BJ (cell line): ENCODE data around the gene HEXIM1. TPM values are rescaled to one million over a fixed set of nuclear protein-coding genes. Genes with fewer than 3 reads are reported as not detected.

Experiments
- CTCF ChIA-PET: fragments of 350-600 bp; formaldehyde crosslinking; extraction: SDS; loops from one replicate; lab custom pipeline; 2021; ENCODE audit warnings: antibody characterized with exemption, inconsistent platforms; lab: Yijun Ruan, JAX
- POLR2A ChIA-PET: fragments of 300-600 bp; sonication (Branson Sonifier 250); formaldehyde crosslinking; extraction: SDS; loops from one replicate; lab custom pipeline; 2021; ENCODE audit warnings: antibody characterized with exemption; lab: Charles Lee
- DNase-seq: peaks from one replicate; pipeline ENCODE4 v3.0.0-alpha.2; 2011; ENCODE audit warnings: low read depth
- H3K27me3 ChIP-seq: 2 replicates; pipeline ENCODE4 v1.6.0; 2011; ENCODE audit warnings: low read length; ENCODE audit not compliant: control insufficient read depth, insufficient read depth
- H3K36me3 ChIP-seq: 2 replicates; pipeline ENCODE4 v1.5.1; 2011; ENCODE audit warnings: low read length; ENCODE audit not compliant: control insufficient read depth, insufficient read depth
- H3K4me3 ChIP-seq: 2 replicates; pipeline ENCODE4 v1.5.1; 2011; ENCODE audit warnings: low read depth, mild to moderate bottlenecking, control low read depth, low read length
- CTCF ChIP-seq: IDR thresholded peaks from 2 replicates; pipeline ENCODE4 v1.5.1; 2011; ENCODE audit warnings: low read depth, mild to moderate bottlenecking, control low read depth, inconsistent platforms, low read length, moderate library complexity; ENCODE audit not compliant: insufficient read depth
- polyA plus RNA-seq: library from polyadenylated mRNA; depleted of rRNA; stranded (reverse); fragments of >200 nt; gene quantifications from 2 replicates; pipeline ENCODE4 v1.2.3, GENCODE V29; 2011

HEXIM1 gene
- polyA plus RNA-seq, 1 experiment: 16.0 TPM

GRCh38 chr17:45117334-45117733 lies 30.9 kb upstream of the HEXIM1 start:
- H3K36me3 ChIP-seq: peaks cover 28% of the 10 kb centered on the region
- ChIA-PET CTCF (interaction anchor here (0.7 to 4.0 kb wide), 7 partner anchors 9 to 199 kb away, joined by 3 to 19 read pairs (median 7); partner anchors contain the start of genes ACBD4 and PLCD3), POLR2A (no interaction called here)
- no peak overlapping the region for H3K4me3 ChIP-seq
- DNase-seq: no peak
- TF ChIP-seq CTCF: no peak
- no peaks in the 10 kb centered on the region for H3K27me3 ChIP-seq

GRCh38 chr17:45117848-45118646 lies 30.2 kb upstream of the HEXIM1 start:
- H3K36me3 ChIP-seq: peaks cover 21% of the 10 kb centered on the region
- no peak for DNase-seq
- ChIA-PET CTCF (interaction anchor here (0.7 to 4.0 kb wide), 9 partner anchors 10 to 199 kb away, joined by 3 to 19 read pairs (median 7); partner anchors contain the start of genes ACBD4 and PLCD3), POLR2A (no interaction called here)
- H3K4me3 ChIP-seq: no peak overlapping the region
- no peaks in the 10 kb centered on the region for H3K27me3 ChIP-seq
- no peak for TF ChIP-seq CTCF

- Histone ChIP-seq H3K27me3 (no peaks in the 10 kb centered on the region), H3K4me3 (no peak overlapping the region), H3K36me3 (peaks cover 20% of the 10 kb centered on the region)
- CTCF ChIA-PET: interaction anchor here (1.0 to 4.0 kb wide), 7 partner anchors 10 to 200 kb away, joined by 3 to 19 read pairs (median 10); partner anchors contain the start of genes ACBD4 and PLCD3
- POLR2A ChIA-PET: no interaction called here
- DNase-seq: no peak
- no peak for TF ChIP-seq CTCF
These were observed 29.6 kb upstream of the HEXIM1 start for GRCh38 chr17:45118691-45119090.

- no peak for TF ChIP-seq CTCF
- no peak for DNase-seq
- CTCF ChIA-PET: interaction anchor here (0.7 to 4.0 kb wide), 6 partner anchors 12 to 69 kb away, joined by 3 to 19 read pairs (median 8); partner anchors contain the start of genes ACBD4 and PLCD3
- H3K4me3 ChIP-seq: no peak overlapping the region
- peaks cover 19% of the 10 kb centered on the region for H3K36me3 ChIP-seq
- POLR2A ChIA-PET: no interaction called here
- H3K27me3 ChIP-seq: no peaks in the 10 kb centered on the region
These were observed 28.3 kb upstream of the HEXIM1 start for GRCh38 chr17:45119964-45120363.

- ChIA-PET POLR2A (no interaction called here), CTCF (interaction anchor here (0.7 to 2.7 kb wide), 6 partner anchors 9 to 70 kb away, joined by 3 to 10 read pairs (median 5); partner anchors contain the start of genes ACBD4 and PLCD3)
- TF ChIP-seq CTCF: no peak
- no peak for DNase-seq
- no peak overlapping the region for H3K4me3 ChIP-seq
- peaks cover 17% of the 10 kb centered on the region for H3K36me3 ChIP-seq
- no peaks in the 10 kb centered on the region for H3K27me3 ChIP-seq
These were observed 27.7 kb upstream of the HEXIM1 start for GRCh38 chr17:45120558-45120957.
